HEK293T (cell line): ENCODE data around the gene HINFP.

Experiments used
- CTCF ChIA-PET: fragments of 350-600 bp; formaldehyde crosslinking; extraction: SDS; loops from one replicate; lab custom pipeline; 2021; ENCODE audit warnings: antibody characterized with exemption, inconsistent platforms; lab: Yijun Ruan, JAX
- POLR2A ChIA-PET: fragments of 350-600 bp; formaldehyde crosslinking; extraction: SDS; loops from one replicate; lab custom pipeline; 2020; ENCODE audit warnings: antibody characterized with exemption, inconsistent platforms; lab: Yijun Ruan, JAX
- DNase-seq: peaks from one replicate; pipeline ENCODE4 v3.0.0; 2012; ENCODE audit warnings: mixed read lengths; ENCODE audit errors: extremely low spot score
- ARNT ChIP-seq: fragments of 450-650 bp; IDR thresholded peaks from 2 replicates; pipeline ENCODE4 v1.6.1; 2017; ENCODE audit warnings: mild to moderate bottlenecking
- BHLHE40 ChIP-seq: fragments of 450-650 bp; IDR thresholded peaks from 2 replicates; pipeline ENCODE4 v1.6.1; 2016; ENCODE audit warnings: mild to moderate bottlenecking, moderate library complexity, borderline replicate concordance
- CTBP1 ChIP-seq: fragments of 450-650 bp; IDR thresholded peaks from 2 replicates; pipeline ENCODE4 v1.6.1; 2016; ENCODE audit warnings: borderline replicate concordance
- ELF4 ChIP-seq: fragments of 450-650 bp; IDR thresholded peaks from 2 replicates; pipeline ENCODE4 v1.6.1; 2017; ENCODE audit warnings: antibody characterized with exemption
- FOXA1 ChIP-seq: fragments of 450-650 bp; IDR thresholded peaks from 2 replicates; pipeline ENCODE4 v1.6.1; 2016; ENCODE audit warnings: mild to moderate bottlenecking
- FOXK2 ChIP-seq: fragments of 450-650 bp; IDR thresholded peaks from 2 replicates; pipeline ENCODE4 v1.6.1; 2016; ENCODE audit warnings: mild to moderate bottlenecking
- FOXM1 ChIP-seq: fragments of 450-650 bp; IDR thresholded peaks from 2 replicates; pipeline ENCODE4 v1.6.1; 2017; ENCODE audit warnings: mild to moderate bottlenecking, borderline replicate concordance
- HDGF ChIP-seq: fragments of 450-650 bp; IDR thresholded peaks from 2 replicates; pipeline ENCODE4 v1.6.1; 2017; ENCODE audit warnings: antibody characterized with exemption, borderline replicate concordance
- L3MBTL2 ChIP-seq: fragments of 450-650 bp; conservative IDR thresholded peaks from 2 replicates; pipeline ENCODE4 v1.6.1; 2016; ENCODE audit warnings: mild to moderate bottlenecking
- LEF1 ChIP-seq: fragments of 450-650 bp; IDR thresholded peaks from 2 replicates; pipeline ENCODE4 v1.6.1; 2017; ENCODE audit warnings: mild to moderate bottlenecking, borderline replicate concordance
- NFRKB ChIP-seq: fragments of 450-650 bp; IDR thresholded peaks from 2 replicates; pipeline ENCODE4 v1.6.1; 2016; ENCODE audit warnings: mild to moderate bottlenecking, moderate library complexity
- PKNOX1 ChIP-seq: fragments of 450-650 bp; IDR thresholded peaks from 2 replicates; pipeline ENCODE4 v1.6.1; 2016
- SP1 ChIP-seq: fragments of 450-650 bp; IDR thresholded peaks from 2 replicates; pipeline ENCODE4 v1.6.1; 2017
- SUZ12 ChIP-seq: fragments of 450-650 bp; IDR thresholded peaks from 2 replicates; pipeline ENCODE4 v1.6.1; 2016; ENCODE audit warnings: mild to moderate bottlenecking
- TARDBP ChIP-seq: fragments of 450-650 bp; IDR thresholded peaks from 2 replicates; pipeline ENCODE4 v1.6.1; 2016
- ZNF384 ChIP-seq: fragments of 450-650 bp; IDR thresholded peaks from 2 replicates; pipeline ENCODE4 v1.6.1; 2016

Gene HINFP

GRCh38 chr11:119152604-119153003 is 31.2 kb downstream of the HINFP start:
- no peak for DNase-seq
- POLR2A ChIA-PET: interaction anchor here (1.3 to 1.7 kb wide), 2 partner anchors 17 to 32 kb away, joined by 3 to 4 read pairs; partner anchors contain the start of gene HINFP
- TF ChIP-seq BHLHE40: no peak
- no peak for TF ChIP-seq FOXM1
- CTCF ChIA-PET: no interaction called here

GRCh38 chr11:119153049-119153818 is 31.9 kb downstream of the HINFP start:
- ChIA-PET CTCF (interaction anchor here (0.7 kb wide), 1 partner anchor 1263 kb away, joined by 3 read pairs; no protein-coding TSS in a partner anchor), POLR2A (interaction anchor here (1.0 to 1.7 kb wide), 4 partner anchors 17 to 57 kb away, joined by 3 to 4 read pairs (median 3); partner anchors contain the start of gene HINFP)
- DNase-seq: no peak
- TF ChIP-seq HDGF (no peak), FOXK2 (no peak), SP1 (no peak), FOXM1 (no peak), LEF1 (no peak), ARNT (no peak), ZNF384 (no peak), NFRKB (no peak), PKNOX1 (peak; percentile 22; the same call in 1 of the 2 replicates)

GRCh38 chr11:119154178-119154577 is 32.8 kb downstream of the HINFP start:
- no peak for DNase-seq
- POLR2A ChIA-PET: interaction anchor here (0.9 to 1.7 kb wide), 4 partner anchors 33 to 59 kb away, joined by 3 to 4 read pairs (median 3); partner anchors contain the start of gene HINFP
- TF ChIP-seq FOXA1 (no peak), NFRKB (no peak), SUZ12 (no peak), FOXM1 (no peak), PKNOX1 (no peak), CTBP1 (no peak), SP1 (no peak), L3MBTL2 (no peak), TARDBP (no peak), FOXK2 (no peak), HDGF (no peak), ELF4 (no peak), BHLHE40 (no peak), ZNF384 (no peak), LEF1 (no peak), ARNT (no peak)
- CTCF ChIA-PET: interaction anchor here (1.2 kb wide), 1 partner anchor 10 kb away, joined by 3 read pairs; no protein-coding TSS in a partner anchor

GRCh38 chr11:119155733-119156492 is 34.5 kb downstream of the HINFP start:
- CTCF ChIA-PET: interaction anchor here (0.6 to 3.7 kb wide), 3 partner anchors 8 to 13 kb away, joined by 3 to 14 read pairs (median 4); partner anchors contain the start of gene ABCG4
- TF ChIP-seq ELF4: no peak
- TF ChIP-seq SUZ12: no peak
- TF ChIP-seq HDGF: no peak
- TF ChIP-seq FOXM1: no peak
- no peak for TF ChIP-seq PKNOX1
- no peak for TF ChIP-seq FOXA1
- TF ChIP-seq SP1: no peak
- no peak for TF ChIP-seq TARDBP
- TF ChIP-seq NFRKB: no peak
- TF ChIP-seq ZNF384: no peak
- TF ChIP-seq BHLHE40: no peak
- no peak for TF ChIP-seq CTBP1
- no peak for TF ChIP-seq L3MBTL2
- TF ChIP-seq ARNT: no peak
- no peak for TF ChIP-seq LEF1
- no peak for TF ChIP-seq FOXK2
- POLR2A ChIA-PET: interaction anchor here (1.0 to 1.1 kb wide), 2 partner anchors 13 to 61 kb away, joined by 3 to 4 read pairs; partner anchors contain the start of gene NLRX1
- DNase-seq: no peak

- no peak for DNase-seq
- POLR2A ChIA-PET: no interaction called here
- no peak for TF ChIP-seq FOXK2
- TF ChIP-seq FOXA1: no peak
- TF ChIP-seq BHLHE40: no peak
- TF ChIP-seq L3MBTL2: no peak
- no peak for TF ChIP-seq TARDBP
- TF ChIP-seq FOXM1: no peak
- TF ChIP-seq ZNF384: no peak
- no peak for TF ChIP-seq LEF1
- no peak for TF ChIP-seq SP1
- no peak for TF ChIP-seq NFRKB
- TF ChIP-seq PKNOX1: no peak
- no peak for TF ChIP-seq ELF4
- TF ChIP-seq SUZ12: no peak
- TF ChIP-seq HDGF: no peak
- no peak for TF ChIP-seq ARNT
- CTCF ChIA-PET: interaction anchor here (1.4 to 3.7 kb wide), 3 partner anchors 8 to 13 kb away, joined by 4 to 14 read pairs (median 6); partner anchors contain the start of gene ABCG4
These were observed 35.1 kb downstream of the HINFP start for GRCh38 chr11:119156496-119156895.
